ENCODE data around the gene LRRC8A.

DNA sequence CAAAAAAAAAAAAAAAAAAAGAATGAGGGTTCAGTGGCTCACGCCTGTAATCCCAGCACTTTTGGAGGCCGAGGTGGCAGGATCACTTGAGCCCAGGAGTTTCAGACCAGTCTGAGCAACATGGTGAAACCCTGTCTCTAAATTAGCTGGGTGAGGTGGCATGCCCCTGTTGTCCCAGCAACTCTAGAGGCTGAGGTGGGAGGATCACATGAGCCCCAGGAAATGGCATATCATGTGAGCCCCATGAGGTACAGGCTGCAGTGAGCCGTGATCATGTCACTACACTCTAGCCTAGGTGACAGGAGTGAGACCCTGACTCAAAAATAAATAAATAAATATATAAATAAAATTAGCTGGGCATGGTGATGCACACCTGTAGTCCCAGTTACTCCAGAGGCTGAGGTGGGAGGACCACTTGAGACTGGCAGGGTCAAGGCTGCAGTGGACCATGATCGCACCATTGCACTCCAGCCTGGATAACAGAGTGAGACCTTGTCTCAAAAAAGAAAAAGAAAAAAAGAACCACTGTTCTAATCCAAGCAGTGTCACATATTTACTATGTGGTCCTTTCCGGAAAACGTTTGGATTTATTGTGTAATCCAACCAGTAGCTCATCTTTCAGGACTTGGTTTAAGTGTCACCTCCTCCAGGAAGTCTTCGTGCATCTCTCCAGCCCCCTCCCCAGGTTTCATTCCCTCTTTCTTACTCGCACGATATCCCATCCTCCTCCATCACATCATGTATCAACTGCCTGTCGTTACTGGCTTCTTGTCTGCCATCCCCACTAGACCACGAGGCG is 40.0 kb upstream of the LRRC8A start:
- TF ChIP-seq, protein P1, sequence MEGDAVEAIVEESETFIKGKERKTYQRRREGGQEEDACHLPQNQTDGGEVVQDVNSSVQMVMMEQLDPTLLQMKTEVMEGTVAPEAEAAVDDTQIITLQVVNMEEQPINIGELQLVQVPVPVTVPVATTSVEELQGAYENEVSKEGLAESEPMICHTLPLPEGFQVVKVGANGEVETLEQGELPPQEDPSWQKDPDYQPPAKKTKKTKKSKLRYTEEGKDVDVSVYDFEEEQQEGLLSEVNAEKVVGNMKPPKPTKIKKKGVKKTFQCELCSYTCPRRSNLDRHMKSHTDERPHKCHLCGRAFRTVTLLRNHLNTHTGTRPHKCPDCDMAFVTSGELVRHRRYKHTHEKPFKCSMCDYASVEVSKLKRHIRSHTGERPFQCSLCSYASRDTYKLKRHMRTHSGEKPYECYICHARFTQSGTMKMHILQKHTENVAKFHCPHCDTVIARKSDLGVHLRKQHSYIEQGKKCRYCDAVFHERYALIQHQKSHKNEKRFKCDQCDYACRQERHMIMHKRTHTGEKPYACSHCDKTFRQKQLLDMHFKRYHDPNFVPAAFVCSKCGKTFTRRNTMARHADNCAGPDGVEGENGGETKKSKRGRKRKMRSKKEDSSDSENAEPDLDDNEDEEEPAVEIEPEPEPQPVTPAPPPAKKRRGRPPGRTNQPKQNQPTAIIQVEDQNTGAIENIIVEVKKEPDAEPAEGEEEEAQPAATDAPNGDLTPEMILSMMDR (IDR thresholded peaks at IDR 0.05; ENCODE audit: low read depth, low read length): no peak
- no peak for TF ChIP-seq POLR2A (IDR thresholded peaks at IDR 0.05; ENCODE audit: extremely low read depth, insufficient read length)
- TF ChIP-seq, protein P2, sequence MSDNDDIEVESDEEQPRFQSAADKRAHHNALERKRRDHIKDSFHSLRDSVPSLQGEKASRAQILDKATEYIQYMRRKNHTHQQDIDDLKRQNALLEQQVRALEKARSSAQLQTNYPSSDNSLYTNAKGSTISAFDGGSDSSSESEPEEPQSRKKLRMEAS (IDR thresholded peaks at IDR 0.05; ENCODE audit: low read depth, low read length): no peak
- no peak for TF ChIP-seq MYC (IDR thresholded peaks at IDR 0.05; ENCODE audit: low read depth, low read length)
